BLaER1 treated with 17β-estradiol and CSF1 and Interleukin-3, amounts not matched to agents 10 nM and 100 nM (cell line): ENCODE results near the gene CAMKMT.

Source experiments
- H3K27ac ChIP-seq, 11 experiments: shearing (Covaris generic); formaldehyde crosslinking; 2 replicates each; pipeline ENCODE4 v1.8.1; 2022
- H3K27me3 ChIP-seq, 11 experiments: shearing (Covaris generic); formaldehyde crosslinking; 2 replicates each; pipeline ENCODE4 v1.8.1; 2022
- H3K36me3 ChIP-seq, 11 experiments: shearing (Covaris generic); formaldehyde crosslinking; 2 replicates each; pipeline ENCODE4 v1.8.1; 2022
- H3K4me1 ChIP-seq, 10 experiments: shearing (Covaris generic); formaldehyde crosslinking; 2 replicates each; pipeline ENCODE4 v1.8.1; 2022
- H3K4me2 ChIP-seq, 11 experiments: shearing (Covaris generic); formaldehyde crosslinking; 2 replicates each; pipeline ENCODE4 v1.8.1; 2022
- H3K4me3 ChIP-seq, 10 experiments: shearing (Covaris generic); formaldehyde crosslinking; 2 replicates each; pipeline ENCODE4 v1.8.1; 2022
- H3K9ac ChIP-seq, 11 experiments: shearing (Covaris generic); formaldehyde crosslinking; 2 replicates each; pipeline ENCODE4 v1.8.1; 2022
- H3K9me3 ChIP-seq, 11 experiments: shearing (Covaris generic); formaldehyde crosslinking; replicated peaks in 1 of 11; 2 replicates each; pipeline ENCODE4 v1.8.1; 2022
- H4K20me1 ChIP-seq, 11 experiments: shearing (Covaris generic); formaldehyde crosslinking; 2 replicates each; pipeline ENCODE4 v1.8.1; 2022
- Cebpa-rat ChIP-seq, 11 experiments: shearing (Covaris generic); IDR thresholded peaks; 2 replicates each; pipeline ENCODE4 v1.8.1; 2022

Gene CAMKMT

DNA sequence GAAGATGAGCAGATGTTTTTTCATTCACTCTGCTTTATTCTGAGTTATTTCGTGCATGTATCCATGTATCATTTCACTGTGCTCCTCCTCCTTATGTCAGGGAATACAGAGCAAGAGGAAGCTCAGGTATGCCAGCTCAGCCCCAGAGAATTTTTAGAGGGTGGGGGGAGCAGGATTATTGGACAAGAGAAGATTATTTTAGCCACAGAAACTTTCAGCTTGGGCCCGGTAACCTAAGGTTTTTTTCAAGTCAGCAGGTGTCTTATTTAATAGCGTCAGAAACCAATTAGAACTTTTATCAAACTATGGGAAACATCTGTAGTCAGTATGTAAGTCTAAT is 346.9 kb downstream of the CAMKMT start:
- peak overlapping the region; percentile 11 to 66 (median 51); a peak in 20 of 22 replicates for H3K4me2 ChIP-seq

GRCh38 chr2:44713170-44713569 is 351.4 kb downstream of the CAMKMT start:
- H3K9me3 ChIP-seq, result no peaks in the 10 kb centered on the region

More for the DNA sequence above, 346.9 kb downstream of the CAMKMT start:
- 0 out of 22 replicates have a peak, but pooled peaks cover 0 to 9% (median 0%) of the 10 kb centered on the region in 11 experiments for H3K36me3 ChIP-seq
- H3K4me1 ChIP-seq, result peaks cover 22 to 27% (median 25%) of the 10 kb centered on the region in 10 experiments
- H3K9me3 ChIP-seq, result no peaks in the 10 kb centered on the region
- no peaks in the 10 kb centered on the region for H3K27me3 ChIP-seq
- no peak overlapping the region for H3K9ac ChIP-seq
- H3K4me3 ChIP-seq, result no peak overlapping the region
- no peak for TF ChIP-seq Cebpa-rat (IDR thresholded peaks at IDR 0.05)
- H3K27ac ChIP-seq, result no peak overlapping the region
- no peaks in the 10 kb centered on the region for H4K20me1 ChIP-seq

DNA sequence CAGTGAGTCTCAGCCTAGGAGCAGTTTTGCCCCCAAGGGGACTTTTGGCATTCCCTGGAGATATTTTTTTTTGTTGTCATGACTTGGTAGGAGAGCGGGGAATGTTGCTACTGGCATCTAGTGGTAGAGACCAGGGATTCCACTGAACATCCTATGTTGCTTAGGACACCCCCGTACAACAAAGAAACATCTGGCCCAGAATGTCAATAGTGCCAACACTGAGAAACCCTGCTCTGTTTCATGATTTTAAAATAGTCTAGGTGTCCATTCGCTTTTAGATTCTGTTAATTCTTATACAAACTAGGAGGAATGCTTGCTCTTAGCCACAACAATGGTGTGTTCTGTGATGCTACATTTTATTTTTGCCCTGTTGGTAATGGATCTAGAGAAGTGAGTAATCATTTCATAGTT is 353.9 kb downstream of the CAMKMT start:
- Histone ChIP-seq H3K4me2 (no peak overlapping the region), H3K4me3 (no peak overlapping the region), H3K36me3 (no peaks in the 10 kb centered on the region), H3K9ac (no peak overlapping the region), H3K27ac (no peak overlapping the region), H3K27me3 (no peaks in the 10 kb centered on the region), H3K9me3 (no peaks in the 10 kb centered on the region), H3K4me1 (peaks cover 18 to 24% (median 22%) of the 10 kb centered on the region in 10 experiments), H4K20me1 (no peaks in the 10 kb centered on the region)
- TF ChIP-seq Cebpa-rat (IDR thresholded peaks at IDR 0.05), result no peak

More at GRCh38 chr2:44713170-44713569, 351.4 kb downstream of the CAMKMT start:
- Histone ChIP-seq H3K9ac (no peak overlapping the region), H3K36me3 (no peaks in the 10 kb centered on the region), H3K4me3 (no peak overlapping the region), H3K4me2 (peak overlapping the region; percentile 29 to 77 (median 51); a peak in 18 of 22 replicates), H3K27me3 (no peaks in the 10 kb centered on the region), H3K27ac (no peak overlapping the region), H4K20me1 (no peaks in the 10 kb centered on the region), H3K4me1 (peaks cover 24 to 31% (median 29%) of the 10 kb centered on the region in 10 experiments)
- no peak for TF ChIP-seq Cebpa-rat (IDR thresholded peaks at IDR 0.05)

- no peak overlapping the region for H3K9ac ChIP-seq
- H3K9me3 ChIP-seq, result no peaks in the 10 kb centered on the region
- H3K4me3 ChIP-seq, result no peak overlapping the region
- no peaks in the 10 kb centered on the region for H3K36me3 ChIP-seq
- peaks cover 18 to 24% (median 22%) of the 10 kb centered on the region in 10 experiments for H3K4me1 ChIP-seq
- no peak overlapping the region for H3K4me2 ChIP-seq
- TF ChIP-seq Cebpa-rat (IDR thresholded peaks at IDR 0.05), result no peak
- no peaks in the 10 kb centered on the region for H3K27me3 ChIP-seq
- H4K20me1 ChIP-seq, result no peaks in the 10 kb centered on the region
- no peak overlapping the region for H3K27ac ChIP-seq
Observed at GRCh38 chr2:44716131-44716530, 354.4 kb downstream of the CAMKMT start.

DNA sequence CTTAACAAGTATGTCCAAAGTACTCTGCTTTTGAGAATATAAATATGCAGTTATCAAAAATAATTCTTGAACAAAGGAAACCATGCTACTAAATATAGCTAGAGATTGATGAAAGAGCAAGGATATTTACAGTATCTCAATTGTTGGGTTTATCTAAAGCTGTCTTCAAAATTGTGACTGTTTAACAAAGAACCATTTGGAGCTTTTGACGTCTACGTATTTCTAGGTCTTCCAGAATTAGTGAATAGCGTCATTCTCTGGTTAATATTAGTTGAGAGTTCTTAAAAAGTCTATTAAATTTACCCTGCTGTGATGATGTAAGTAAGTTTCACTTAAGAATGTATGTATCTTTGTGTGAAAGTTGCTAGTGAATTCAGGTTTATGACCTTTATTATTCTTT is 356.7 kb downstream of the CAMKMT start:
- Histone ChIP-seq H3K4me1 (peaks cover 7 to 33% (median 26%) of the 10 kb centered on the region in 10 experiments), H3K9ac (no peak overlapping the region), H4K20me1 (no peaks in the 10 kb centered on the region), H3K27me3 (no peaks in the 10 kb centered on the region), H3K4me2 (peak overlapping the region in 1 of 11 experiments; percentile 11; a peak in 1 of 22 replicates), H3K27ac (no peak overlapping the region), H3K4me3 (no peak overlapping the region), H3K36me3 (no peaks in the 10 kb centered on the region), H3K9me3 (no peaks in the 10 kb centered on the region)
- TF ChIP-seq Cebpa-rat (IDR thresholded peaks at IDR 0.05), result no peak

DNA sequence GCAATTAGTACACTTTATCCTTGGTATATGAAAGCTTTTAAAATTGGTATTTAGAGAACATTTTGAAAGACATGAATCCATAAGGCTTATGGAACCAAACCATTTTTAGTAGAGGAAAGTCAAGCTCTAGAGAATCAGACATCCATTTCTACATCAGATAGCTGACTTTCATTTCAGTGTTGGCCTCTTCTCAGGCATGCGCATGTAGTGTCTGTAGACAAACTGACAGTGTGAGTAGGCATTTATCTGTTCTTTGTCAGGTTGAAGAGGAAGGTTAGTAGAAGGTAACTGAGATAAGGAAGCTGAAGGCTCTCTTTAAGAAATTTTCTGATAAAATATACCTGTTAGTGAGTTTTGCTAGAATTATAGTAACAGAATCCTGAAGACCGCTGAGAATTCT is 357.8 kb downstream of the CAMKMT start:
- Histone ChIP-seq H3K27ac (no peak overlapping the region), H3K9ac (no peak overlapping the region), H4K20me1 (no peaks in the 10 kb centered on the region), H3K27me3 (no peaks in the 10 kb centered on the region), H3K9me3 (no peaks in the 10 kb centered on the region), H3K4me2 (no peak overlapping the region), H3K4me1 (peaks cover 5 to 22% (median 17%) of the 10 kb centered on the region in 10 experiments; a peak in 17 of 20 replicates), H3K36me3 (no peaks in the 10 kb centered on the region), H3K4me3 (no peak overlapping the region)
- TF ChIP-seq Cebpa-rat (IDR thresholded peaks at IDR 0.05), result no peak

DNA sequence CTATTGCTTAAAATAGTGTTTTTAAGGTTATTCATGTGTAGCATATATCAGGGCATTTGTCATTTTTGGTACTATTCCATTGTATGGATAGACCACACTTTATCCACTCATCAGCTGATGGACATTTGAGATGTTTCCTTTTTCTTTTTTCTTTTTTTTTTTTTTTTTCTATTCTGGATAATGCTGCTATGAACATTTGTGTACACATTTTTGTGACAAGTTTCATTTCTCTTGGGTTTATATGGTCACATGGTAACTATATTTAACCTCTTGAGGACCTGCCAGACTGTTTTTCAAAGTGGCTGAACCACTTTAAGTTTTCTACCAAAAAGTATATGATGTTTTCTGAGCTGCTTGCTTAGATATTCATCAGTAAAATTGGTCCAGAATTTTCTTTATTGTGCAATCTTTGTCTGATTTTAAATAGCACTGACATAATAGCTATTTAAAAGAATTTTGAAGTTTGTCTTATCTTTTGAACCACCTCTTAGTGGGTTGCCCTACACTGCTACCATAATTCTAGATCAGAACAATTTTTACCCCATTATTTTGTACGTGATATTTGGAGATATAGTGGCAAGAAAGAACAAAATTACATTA is 360.4 kb downstream of the CAMKMT start:
- H3K27me3 ChIP-seq, result no peaks in the 10 kb centered on the region
- no peaks in the 10 kb centered on the region for H4K20me1 ChIP-seq
- peaks cover 5 to 21% (median 17%) of the 10 kb centered on the region in 10 experiments; a peak in 17 of 20 replicates for H3K4me1 ChIP-seq
- no peaks in the 10 kb centered on the region for H3K36me3 ChIP-seq
- no peak overlapping the region for H3K9ac ChIP-seq
- H3K4me3 ChIP-seq, result no peak overlapping the region
- no peak for TF ChIP-seq Cebpa-rat (IDR thresholded peaks at IDR 0.05)
- H3K4me2 ChIP-seq, result peak overlapping the region in 9 of 11 experiments; percentile 8 to 72 (median 38); a peak in 14 of 22 replicates
- H3K9me3 ChIP-seq, result no peaks in the 10 kb centered on the region
- H3K27ac ChIP-seq, result no peak overlapping the region

- TF ChIP-seq Cebpa-rat (IDR thresholded peaks at IDR 0.05), result no peak
- Histone ChIP-seq H3K36me3 (no peaks in the 10 kb centered on the region), H4K20me1 (no peaks in the 10 kb centered on the region), H3K9ac (no peak overlapping the region), H3K4me2 (0 out of 22 replicates have a peak overlapping the region, but pooled peaks of 1 of the 11 experiments have one; percentile 23), H3K27me3 (no peaks in the 10 kb centered on the region), H3K4me1 (peaks cover 5 to 21% (median 17%) of the 10 kb centered on the region in 10 experiments; a peak in 17 of 20 replicates), H3K9me3 (no peaks in the 10 kb centered on the region), H3K4me3 (no peak overlapping the region), H3K27ac (no peak overlapping the region)
Observed at GRCh38 chr2:44723921-44724320, 362.2 kb downstream of the CAMKMT start.

DNA sequence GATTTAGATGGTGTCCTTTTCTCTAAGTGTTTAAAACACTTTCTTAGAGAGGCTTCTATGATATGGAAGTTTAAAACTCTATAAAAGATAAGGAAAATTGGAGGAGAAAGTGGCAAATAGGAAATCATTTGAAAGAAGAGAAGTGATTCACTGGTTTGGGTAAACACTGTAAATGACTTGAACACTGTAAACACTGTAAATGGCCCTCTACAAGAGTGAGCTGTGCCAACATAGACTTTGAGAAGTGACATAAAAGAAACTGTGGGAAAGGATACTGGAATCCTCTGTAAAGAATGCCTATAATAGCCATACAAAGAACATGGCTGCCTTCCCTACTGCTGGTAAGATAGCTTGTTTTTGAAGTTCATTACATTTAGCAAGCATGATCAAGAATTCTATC is 368.8 kb downstream of the CAMKMT start:
- Histone ChIP-seq H3K9ac (no peak overlapping the region), H3K4me3 (no peak overlapping the region), H3K27ac (no peak overlapping the region), H3K9me3 (peaks cover 2 to 6% (median 2%) of the 10 kb centered on the region in 11 experiments; a peak in 20 of 22 replicates), H3K4me2 (no peak overlapping the region), H3K36me3 (0 out of 22 replicates have a peak, but pooled peaks cover 0 to 2% (median 0%) of the 10 kb centered on the region in 11 experiments), H3K27me3 (no peaks in the 10 kb centered on the region), H3K4me1 (peaks cover 0 to 12% (median 0%) of the 10 kb centered on the region in 10 experiments; a peak in 4 of 20 replicates), H4K20me1 (no peaks in the 10 kb centered on the region)
- TF ChIP-seq Cebpa-rat (IDR thresholded peaks at IDR 0.05), result no peak

- Histone ChIP-seq H3K27ac (no peak overlapping the region), H3K27me3 (no peaks in the 10 kb centered on the region), H3K9ac (no peak overlapping the region), H3K36me3 (peaks cover 0 to 5% (median 0%) of the 10 kb centered on the region in 11 experiments; a peak in 2 of 22 replicates), H3K4me1 (peaks cover 0 to 12% (median 0%) of the 10 kb centered on the region in 10 experiments; a peak in 4 of 20 replicates), H3K4me2 (no peak overlapping the region), H3K4me3 (no peak overlapping the region), H3K9me3 (peaks cover 11 to 15% (median 11%) of the 10 kb centered on the region in 11 experiments), H4K20me1 (no peaks in the 10 kb centered on the region)
- no peak for TF ChIP-seq Cebpa-rat (IDR thresholded peaks at IDR 0.05)
Observed at GRCh38 chr2:44731505-44731904, 369.8 kb downstream of the CAMKMT start.
